Vagina (tissue), 2 donors: ENCODE data around the gene ZNHIT2.

Experiments used
- CTCF ChIP-seq, 3 experiments: fragments of 450-650 bp in 2 of 3; fragments of 200-600 bp in 1 of 3; sonication (generic) in 1 of 3; IDR thresholded peaks; one replicate each; pipeline ENCODE4 v1.5.1; 2017 to 2019; ENCODE audit warnings: antibody characterized with exemption in 3 of 3, mild to moderate bottlenecking in 2 of 3, moderate library complexity in 2 of 3
- POLR2A ChIP-seq, 2 donors: fragments of 450-650 bp; IDR thresholded peaks; one replicate each; pipeline ENCODE4 v1.6.1; 2017; ENCODE audit warnings: antibody characterized with exemption in 2 of 2, mild to moderate bottlenecking in 2 of 2, moderate library complexity in 2 of 2

DNA sequence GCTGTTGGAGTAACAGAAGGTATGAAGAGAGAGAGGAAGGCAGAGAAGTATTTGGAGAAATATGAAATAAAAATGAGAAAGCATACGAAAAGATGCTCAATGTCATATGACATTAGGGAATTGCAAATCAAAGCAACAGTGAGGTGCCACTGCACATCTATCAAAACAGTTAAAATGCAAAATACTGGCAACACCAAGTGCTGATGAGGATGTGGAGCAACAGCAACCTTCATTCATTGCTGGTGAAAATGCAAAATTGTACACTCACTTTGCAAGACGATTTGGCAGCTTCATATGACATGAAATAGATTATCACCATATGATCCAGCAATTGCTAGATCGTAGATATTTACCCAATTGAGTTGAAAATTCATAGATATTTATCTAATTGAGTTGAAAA, 43.1 kb upstream of the ZNHIT2 start:
- TF ChIP-seq CTCF (IDR thresholded peaks at IDR 0.05) (no peak), POLR2A (IDR thresholded peaks at IDR 0.05) (no peak)
